GM19035 (cell line): Measurements from ENCODE around the gene DRGX.

ENCODE experiments used
- ATAC-seq: cut with Tn5 transposase; IDR thresholded peaks from one replicate; pipeline ENCODE4 v1.9.1; 2021; ENCODE audit not compliant: unreplicated experiment

The DRGX gene

DNA sequence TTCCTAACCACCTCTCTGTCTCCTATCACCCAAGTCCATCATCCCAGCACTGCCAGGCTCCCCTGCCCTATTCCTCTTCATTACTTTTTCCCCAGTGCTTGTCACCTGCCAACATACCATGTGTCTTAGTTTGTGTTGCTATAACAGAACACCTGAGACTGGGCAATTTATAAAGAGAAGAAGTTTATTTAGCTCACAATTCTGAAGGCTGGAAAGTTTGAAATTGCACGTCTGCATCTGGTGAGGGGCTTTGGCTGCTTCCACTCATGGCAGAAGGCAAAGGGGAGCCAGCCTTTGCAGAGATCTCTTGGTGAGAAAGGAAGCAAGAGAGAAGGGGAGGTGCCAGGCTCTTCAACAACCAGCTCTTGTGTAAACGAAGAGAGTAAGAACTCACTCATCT, 47.3 kb downstream of the DRGX start:
- ATAC-seq, result no peak

DNA sequence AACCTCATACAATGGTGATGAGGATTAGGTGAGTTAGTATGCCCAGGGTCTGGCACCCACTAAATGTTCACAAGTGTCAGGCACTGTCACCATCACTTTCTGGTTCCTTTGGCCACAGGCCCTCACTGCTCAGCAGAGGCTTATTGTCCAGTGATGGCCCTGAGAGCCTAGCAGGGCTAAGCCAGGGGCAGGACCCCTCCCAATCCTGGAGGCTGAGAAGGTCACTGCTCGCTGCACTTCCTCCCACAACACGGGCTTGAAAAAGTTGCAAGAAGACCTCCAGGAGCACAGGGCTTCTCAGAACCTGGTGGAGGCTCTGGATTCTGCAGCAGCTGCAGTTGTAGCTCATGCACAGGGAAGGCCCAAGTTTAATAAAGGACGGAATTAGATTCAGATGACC, 48.1 kb downstream of the DRGX start:
- no peak for ATAC-seq

DNA sequence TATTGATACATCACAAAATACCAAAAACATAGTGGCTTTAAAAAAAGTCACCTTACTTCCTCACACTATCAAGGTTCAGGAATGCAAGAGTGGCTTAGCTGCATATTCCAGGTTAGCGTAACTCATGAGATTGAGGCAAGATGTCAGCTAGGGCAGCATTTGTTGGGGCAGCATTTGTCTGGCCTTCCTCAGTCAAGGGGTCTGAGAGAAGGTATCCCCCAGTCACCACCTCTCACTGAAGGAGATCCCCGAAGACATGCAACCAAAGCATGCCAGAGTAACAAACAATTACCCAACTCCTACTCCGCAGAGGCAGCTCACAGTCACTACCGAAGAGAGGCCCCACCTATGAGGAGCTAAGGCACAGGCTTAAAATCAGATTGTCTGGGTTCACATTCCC, 48.5 kb downstream of the DRGX start:
- ATAC-seq, result no peak

DNA sequence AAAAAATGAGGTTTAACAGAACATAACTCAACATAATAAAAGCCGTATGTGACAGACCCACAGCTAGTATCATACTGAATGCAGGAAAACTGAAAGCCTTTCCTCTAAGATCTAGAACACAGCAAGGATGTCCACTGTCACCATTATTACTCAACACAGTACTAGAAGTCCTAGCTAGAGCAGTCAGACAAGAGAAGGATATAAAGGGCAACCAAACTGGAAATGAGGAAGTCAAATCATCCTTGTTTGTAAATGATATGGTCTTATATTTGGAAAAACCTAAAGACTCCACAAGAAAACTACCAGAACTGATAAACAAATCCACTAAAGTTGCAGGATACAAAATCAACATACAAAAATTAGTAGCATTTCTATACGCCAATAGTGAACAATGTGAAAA, 51.0 kb downstream of the DRGX start:
- no peak for ATAC-seq

DNA sequence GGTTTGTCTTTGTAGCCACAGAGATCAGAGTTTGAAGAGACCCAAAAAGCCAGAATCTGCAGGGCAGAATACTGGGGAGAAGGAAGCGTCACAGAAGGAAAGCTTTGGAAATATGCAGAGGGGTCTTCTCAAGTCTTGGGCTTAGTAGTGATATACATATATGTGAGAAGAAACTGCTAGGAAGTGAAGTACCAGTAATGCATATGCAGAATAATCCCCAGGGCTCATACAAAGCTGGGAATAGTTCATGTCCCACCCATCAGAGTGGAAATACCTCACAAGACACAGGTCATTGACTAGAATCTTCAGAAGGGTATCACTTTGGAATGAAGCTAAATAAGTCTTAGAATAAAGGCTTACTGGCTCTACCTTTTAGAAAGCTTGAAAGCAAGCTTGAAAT, 57.3 kb downstream of the DRGX start:
- ATAC-seq, result no peak

DNA sequence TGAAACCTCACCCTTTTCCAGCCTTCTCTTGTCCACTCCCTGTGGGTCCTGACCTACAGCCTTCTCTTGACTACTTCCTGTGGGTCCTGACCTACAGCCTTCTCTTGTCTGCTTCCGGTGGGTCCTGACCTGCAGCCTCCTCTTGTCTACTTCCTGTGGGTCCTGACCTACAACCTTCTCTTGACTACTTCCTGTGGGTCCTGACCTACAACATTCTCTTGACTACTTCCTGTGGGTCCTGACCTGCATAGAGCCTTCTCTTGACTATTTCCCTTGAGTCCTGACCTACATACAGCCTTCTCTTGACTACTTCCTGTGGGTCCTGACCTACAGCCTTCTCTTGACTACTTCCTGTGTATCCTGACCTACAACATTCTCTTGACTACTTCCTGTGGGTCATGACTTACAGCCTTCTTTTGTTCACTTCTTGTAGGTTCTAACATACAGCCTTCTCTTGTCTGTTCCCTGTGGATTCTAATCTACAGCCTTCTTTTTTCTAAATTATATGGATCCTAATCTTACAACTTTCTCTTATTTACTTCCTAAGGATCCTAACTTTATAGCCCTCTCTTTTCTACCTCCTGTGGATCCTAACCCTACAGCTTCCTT, 60.4 kb downstream of the DRGX start:
- ATAC-seq, result no peak

DNA sequence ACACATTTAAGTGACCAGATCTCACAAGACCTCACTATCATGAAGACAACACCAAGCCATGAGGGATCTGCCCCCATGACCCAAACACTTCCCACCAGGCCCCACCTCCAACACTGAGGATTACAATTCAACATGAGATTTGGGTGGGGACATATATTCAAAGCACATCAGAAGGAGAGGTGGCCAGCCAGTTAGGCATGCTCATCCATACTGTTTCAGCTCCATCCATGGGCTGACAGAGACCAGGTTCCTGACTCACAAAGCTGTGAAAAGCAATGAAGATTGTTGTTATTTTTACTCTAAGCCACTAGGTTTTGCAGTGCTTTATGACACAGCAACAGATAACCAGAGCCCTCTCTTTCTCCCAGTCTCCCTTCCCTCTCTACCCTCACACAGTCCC, 60.9 kb downstream of the DRGX start:
- no peak for ATAC-seq

DNA sequence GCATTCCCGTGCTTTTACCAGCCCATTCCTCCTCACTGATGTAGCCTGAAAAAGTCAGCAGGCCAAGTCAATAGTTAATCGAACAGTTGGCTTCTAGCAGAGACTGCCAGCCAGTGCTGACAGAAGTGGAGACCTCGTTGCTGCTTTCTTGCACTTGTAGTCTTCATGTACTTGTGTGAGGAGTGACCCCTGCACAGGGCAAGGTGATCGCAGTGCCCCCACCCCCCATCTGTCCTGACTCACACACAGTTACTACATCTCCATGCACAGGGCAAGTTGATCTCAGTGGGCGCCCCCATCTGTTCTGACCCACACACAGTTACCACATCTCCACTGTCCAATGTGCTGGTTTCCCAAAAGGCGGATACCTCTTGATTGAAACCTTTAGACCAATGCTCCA, 62.7 kb downstream of the DRGX start:
- no peak for ATAC-seq

DNA sequence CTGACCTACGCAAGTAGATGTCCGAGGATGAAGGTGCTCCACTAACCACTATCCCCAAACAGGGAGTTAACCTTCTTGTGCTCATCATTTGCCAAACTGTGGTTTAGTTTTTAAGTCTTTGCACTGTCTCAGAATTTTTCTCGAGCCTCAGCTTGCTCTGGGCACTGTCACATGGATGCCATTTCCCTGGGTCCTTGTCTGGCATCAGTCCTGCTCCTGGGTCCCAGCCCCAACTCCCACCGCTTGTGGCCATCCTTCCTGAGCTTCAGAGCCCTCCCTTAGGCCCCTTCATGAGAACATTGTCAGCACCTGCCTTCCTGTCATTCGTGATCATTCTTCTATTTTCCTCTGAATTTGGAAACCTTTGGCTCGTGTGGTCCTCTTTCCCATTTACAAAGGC, 63.1 kb downstream of the DRGX start:
- no peak for ATAC-seq

DNA sequence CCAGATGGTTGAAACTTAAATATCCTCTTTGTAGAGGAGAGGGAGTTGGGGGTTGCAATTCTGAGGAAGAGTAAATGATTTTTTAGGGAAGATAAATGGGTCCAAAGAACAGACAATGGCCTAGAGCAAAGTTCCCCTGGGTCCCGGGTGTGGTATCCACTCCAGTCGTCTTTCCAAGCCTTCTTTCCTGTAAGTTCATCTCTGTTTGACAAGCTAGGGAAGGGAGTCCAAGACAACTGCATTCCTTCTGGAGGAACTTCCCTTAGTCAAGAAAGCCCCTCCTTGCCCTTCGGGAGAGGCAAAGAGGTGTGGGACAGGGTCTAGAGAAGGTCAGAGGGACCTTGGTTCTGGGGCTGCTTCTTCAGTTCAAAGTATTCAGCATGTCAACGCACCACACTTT, 63.6 kb downstream of the DRGX start:
- ATAC-seq, result no peak

DNA sequence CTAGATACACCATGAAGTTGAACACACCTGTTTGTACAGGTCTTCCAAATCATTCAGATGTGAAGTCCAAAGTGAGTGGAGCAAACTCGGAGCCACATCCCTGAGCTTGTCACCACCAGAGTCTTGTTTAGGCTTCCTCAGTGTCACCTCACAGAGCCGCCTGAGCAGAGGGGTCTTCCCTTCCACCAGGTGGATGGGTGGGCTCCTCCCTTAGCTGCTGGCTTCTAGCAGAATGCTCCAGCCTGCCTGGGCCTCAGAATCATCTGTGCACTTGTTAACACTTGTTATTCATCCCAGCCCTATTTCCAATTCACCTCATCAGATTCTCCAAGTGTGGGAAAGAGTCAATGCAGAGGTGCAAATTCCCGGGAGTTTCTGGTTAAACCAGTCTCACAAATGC, 64.5 kb downstream of the DRGX start:
- no peak for ATAC-seq

DNA sequence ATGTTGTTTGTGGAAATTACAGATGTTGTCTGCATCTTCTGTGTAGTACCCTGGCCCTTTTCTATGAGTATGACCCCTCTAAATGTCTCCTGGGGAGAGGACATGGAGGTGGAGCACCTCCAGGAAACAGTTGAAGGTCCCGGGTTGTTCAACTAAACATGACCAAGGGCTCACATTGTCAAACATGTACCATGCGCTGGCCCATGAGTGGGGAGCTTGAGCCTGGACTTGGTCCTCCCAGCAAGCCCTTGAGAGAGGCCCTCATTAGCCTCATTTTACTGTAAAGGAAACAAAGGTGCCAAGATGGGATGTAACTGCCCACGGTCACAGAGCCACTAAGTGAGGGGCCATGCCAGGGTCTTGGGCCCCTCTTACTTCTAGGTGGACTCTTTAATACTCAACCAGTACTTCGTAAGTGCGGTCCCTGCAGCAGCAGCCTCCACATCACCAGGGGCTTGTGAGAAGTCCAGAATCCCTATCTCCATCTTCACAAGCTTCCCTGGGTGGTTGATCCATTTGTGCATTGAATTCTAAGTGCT, 65.7 kb downstream of the DRGX start:
- no peak for ATAC-seq

DNA sequence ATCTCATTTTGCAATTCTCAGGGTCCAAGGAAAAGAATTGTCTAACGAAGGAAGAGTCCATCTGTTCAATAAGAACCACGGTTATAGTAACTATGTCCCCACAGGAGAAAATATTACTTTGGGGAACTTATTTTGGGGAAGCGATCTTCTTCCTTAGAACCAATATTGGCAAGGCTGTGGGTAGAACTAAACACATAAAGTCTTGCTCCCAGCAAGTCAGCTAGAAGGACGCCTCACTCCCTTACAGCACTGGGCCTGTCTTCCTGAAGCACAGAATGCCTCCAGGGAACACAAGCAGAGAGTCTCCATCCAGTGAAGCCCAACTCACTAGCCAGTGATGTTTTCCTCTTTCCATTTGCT, 66.8 kb downstream of the DRGX start:
- no peak for ATAC-seq

DNA sequence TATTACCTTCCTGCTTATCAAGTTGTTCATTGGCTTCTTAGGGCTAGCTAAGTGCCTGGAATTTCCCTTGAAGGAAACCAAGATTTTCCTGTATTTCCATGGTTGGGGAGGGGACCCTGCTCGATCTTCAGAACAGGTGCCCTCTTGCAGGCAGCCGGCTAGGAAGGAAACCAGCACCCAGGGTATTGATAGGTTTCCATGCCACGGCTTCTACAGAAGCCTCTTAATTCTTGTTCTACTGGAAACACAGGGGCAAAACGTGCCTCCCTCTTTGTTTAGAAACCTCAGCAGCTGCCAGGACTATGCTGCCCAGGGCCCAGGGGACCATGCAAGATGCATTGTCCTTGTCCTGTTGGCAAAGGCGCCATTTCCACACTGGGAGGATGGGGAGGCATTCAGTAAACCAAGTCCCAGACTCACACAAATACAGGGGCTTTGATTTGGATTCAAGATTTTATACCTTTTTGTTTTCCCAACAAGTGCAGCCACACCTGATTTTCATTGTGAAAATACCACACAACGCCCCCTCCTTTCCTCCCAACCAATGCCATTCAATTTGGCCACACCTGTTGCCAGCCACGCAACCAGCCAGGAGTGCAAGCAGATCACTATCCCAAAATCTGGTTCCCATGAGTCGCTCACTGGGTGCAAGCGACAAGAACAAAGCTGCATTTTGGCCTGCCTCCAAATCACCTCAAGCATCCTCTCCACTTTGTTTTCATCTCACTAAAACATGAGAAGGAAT, 67.3 kb downstream of the DRGX start:
- ATAC-seq, result no peak

DNA sequence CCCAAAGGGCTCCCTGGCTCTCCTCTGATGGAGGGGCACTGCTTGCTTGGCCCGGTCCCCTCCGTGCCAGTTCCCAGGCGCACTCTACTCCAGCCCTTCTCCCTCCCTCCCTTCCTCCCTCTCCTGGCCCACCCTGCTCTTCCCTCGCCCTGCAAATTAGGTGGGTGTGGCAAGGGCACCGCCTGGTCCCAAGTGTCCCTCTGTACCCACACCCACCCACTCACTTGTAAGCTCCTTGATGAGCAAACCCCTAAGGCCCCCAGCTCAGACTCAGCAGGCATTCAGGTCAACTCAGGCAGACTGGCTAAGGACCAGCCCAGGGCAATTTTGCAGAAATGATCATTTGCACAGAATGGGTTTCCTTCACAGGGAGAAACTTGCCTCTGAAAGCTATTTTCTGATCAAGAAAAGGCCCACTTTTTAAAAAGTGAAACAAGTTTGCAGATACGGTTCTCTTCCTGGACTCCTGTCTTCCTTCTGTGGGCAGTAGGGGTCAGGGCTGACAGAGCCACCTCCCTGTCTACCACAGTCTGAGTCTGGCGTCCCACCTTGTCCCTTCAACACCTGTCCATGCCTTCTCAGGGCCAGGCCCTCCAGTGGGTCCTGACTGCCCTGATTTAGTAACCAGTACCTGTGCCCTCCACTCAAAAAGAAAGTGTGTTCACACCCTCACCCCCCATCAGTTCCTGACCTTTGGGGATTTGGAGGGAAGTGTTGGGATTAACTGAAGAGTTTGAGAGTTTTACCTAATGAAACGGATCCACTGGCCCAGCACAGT, 68.7 kb downstream of the DRGX start:
- ATAC-seq, result no peak

DNA sequence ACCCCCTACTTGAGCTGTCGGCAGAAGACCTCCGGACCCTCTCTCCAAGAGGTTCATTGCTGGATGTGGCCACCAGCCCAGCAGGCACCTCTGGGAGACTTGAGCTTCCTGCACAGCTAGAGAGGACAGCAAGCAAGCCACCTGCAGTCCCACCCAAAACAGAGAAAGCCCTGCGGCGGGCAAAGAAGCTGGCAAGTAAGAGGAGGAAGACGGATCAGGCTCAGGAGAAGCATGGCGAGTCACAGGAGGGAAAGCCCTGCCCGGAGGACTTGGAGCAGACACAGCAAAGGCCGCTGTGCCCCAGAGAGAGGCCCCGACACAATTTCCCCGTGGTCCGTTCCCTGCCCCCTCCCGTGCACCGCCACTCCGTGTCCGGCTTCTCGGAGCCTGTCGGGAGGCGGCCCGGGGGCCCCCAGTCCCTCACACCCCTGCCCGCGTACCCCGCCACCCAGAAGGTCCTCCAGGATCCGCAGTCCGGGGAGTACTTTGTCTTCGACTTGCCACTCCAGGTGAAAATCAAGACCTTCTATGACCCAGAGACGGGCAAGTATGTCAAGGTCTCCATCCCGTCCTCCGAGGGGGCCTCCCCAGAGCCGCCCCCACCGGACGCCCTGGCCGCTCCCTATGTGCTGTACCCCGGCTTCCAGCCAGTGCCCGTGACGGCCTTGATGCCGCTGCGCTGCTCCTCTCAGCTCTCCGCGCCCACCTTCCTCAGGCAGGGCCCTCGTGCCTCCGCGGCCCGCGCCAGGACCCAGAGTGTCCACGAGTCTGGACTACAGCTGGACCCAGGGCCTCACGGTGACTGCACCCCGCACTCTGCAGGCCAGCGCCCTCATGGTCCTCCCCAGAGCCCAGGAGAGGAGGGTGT, 69.7 kb downstream of the DRGX start:
- no peak for ATAC-seq

DNA sequence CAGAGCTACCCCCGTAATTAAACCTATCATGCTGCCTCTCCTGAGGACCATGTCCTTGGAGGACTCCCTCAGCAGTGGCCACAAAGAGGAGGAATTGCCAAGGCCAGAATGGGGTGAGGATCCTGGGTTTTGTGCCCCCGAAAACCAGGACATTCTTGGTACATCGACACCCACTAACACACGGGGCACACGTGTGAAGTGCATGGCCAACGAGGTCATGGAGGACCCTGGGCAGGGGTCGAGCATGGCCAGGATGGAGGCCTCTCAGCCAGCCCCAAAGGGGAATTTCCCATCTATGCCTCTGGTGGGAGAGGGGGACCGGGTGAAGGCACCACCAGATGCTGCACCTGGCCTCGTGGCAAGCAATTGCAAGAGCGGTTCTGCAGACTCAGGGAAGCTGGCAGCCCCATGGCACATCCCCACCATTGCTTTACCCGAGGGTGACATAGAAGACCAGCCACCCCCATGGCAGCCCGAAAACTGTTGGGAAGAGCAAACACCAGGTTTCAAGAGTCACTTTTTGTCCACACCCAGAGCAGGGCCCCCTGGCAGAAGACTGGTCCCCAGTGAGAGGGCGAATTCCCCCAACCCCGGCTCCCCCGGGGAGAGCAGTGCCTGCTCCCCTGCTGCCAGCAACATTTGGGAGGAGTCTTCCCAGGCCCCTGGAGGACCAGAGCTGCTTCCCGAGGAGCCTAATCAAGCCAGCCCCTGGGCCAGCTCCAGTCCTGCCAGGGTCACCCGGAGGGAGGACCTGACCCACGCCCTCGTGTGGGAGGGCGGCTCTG, 70.6 kb downstream of the DRGX start:
- ATAC-seq, result no peak

DNA sequence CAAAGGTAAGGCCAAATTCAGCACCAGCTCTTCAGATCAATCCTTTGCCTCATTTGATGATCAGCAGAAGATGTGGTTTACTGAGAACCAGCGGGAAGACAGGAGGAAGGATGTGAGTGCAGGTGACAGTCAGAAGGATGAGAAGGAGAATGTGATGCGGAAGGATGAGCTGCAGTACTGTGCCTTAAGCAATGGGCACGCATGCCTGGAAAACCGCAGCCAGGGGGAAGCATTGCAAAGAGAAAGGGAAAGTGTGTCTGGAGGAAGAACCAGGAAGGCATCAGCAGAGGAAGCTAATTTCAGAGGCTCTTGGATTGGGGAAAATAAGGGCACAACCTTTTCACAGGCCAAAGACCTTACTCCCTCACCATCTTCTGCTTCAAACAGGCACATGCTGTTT, 71.2 kb downstream of the DRGX start:
- no peak for ATAC-seq

DNA sequence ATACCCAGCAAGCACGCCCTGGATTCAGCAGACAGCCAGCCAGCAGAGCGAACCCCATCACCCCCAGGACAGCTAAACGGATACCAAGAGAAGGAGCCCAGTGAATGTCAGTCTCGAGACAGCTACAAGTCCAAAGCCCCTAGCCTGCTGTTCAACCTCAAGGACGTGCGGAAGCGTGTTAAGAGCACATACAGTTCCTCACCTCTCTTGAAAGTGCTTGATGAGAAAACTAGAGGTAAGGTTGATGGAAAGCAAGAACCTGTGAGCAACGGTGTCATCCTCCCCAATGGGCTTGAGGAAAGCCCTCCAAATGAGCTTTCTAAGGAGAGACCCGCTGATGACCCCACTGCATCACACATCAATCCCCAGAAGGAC, 72.0 kb downstream of the DRGX start:
- no peak for ATAC-seq

DNA sequence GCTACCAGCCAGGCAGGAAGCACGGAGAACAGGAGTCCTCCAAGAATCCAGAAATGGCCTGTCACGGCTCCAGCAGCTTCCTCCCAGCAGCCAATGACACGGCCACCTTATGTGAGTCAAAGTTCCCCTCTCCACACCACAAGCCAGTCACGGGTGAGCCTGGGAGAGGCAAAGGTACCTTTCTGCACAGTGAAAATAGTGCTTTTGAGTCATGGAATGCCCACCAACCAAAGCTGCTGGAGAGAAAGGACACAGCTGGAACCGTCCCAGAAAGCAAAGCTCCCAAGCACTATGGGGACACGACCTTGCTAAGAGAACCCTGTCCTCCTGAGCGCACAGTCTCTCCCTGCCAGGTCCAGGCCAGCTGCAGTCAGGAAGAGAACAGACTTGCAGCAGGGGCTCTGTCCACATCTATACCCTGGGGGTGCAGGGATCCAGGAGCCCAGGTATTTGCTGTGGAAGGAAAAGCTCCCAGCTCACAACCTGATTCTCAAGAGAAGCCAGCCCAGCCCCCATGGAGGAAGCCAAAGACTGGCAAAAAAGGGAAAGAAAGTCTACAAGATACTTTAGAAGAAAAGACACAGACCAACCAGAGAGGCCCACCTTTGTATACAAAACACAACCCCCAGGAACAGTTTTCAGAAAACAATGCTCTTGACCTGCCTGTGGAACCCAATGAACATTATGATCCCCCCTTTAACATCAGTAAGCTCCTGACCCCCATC, 72.6 kb downstream of the DRGX start:
- ATAC-seq, result no peak
